Skeletal muscle satellite cell (primary cell): ENCODE results near the gene PTTG1IP.
"Not testable (repeated sequence)": the region's sequence is repeated elsewhere in the genome, so short reads cannot be mapped to it uniquely, and the experiment has no call there.

ENCODE experiments used
- H3K27me3 ChIP-seq: 2 replicates; pipeline ENCODE4 v1.7.0; 2013; ENCODE audit warnings: low read length; ENCODE audit not compliant: control insufficient read depth, insufficient read depth
- H3K36me3 ChIP-seq: 2 replicates; pipeline ENCODE4 v1.7.0; 2013; ENCODE audit warnings: mild to moderate bottlenecking, control low read depth, low read length; ENCODE audit not compliant: insufficient read depth
- H3K4me1 ChIP-seq: 2 replicates; pipeline ENCODE4 v1.7.0; 2013; ENCODE audit warnings: low read length; ENCODE audit not compliant: control insufficient read depth, insufficient read depth
- H3K4me2 ChIP-seq: 2 replicates; pipeline ENCODE4 v1.7.0; 2013; ENCODE audit warnings: mild to moderate bottlenecking, low read length
- H3K4me3 ChIP-seq: 2 replicates; pipeline ENCODE4 v1.7.0; 2013; ENCODE audit warnings: low read length
- H3K9ac ChIP-seq: 2 replicates; pipeline ENCODE4 v1.7.0; 2013; ENCODE audit warnings: mild to moderate bottlenecking, low read depth, low read length, moderate library complexity
- H3K9me3 ChIP-seq: replicated peaks from 2 replicates; pipeline ENCODE4 v1.7.0; 2013; ENCODE audit warnings: mild to moderate bottlenecking, control low read depth, low read length

The PTTG1IP gene

DNA sequence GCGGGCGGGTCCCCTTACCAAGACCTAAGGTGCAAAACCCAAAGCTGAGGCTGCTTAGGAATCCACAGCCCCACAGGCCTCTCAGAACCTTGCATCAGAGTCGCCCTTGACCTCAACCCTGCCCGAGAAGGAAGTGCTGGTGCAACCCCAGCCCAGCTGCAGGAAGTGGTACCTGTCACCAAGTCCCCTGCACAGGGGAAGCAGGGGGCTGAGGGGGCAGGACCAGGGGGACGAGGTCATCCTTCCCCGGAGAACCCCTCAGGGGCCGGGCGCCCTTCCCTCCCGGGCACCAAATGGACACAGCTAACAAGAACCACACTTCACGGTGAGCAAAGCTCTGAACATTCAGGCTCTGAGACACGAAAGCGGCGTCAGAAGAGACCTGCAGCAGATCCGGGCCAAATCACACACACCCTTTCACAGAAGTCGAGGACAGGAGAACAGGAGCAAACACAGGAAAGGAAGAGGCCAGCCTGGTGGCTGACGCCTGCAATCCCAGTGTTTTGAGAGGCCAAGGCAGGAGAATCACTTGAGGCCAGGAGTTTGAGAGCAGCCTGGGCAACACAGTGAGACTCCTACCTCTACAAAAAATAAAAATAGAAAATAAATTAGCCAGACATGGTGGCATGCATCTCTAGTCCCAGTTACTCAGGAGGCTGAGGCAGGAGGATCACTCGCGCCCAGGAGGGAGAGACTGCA, 40.8 kb upstream of the PTTG1IP start:
- H3K4me3 ChIP-seq = no peak overlapping the region
- H3K9ac ChIP-seq = no peak overlapping the region
- H3K27me3 ChIP-seq = peaks cover 21% of the 10 kb centered on the region
- no peaks in the 10 kb centered on the region for H3K36me3 ChIP-seq
- no peaks in the 10 kb centered on the region for H3K9me3 ChIP-seq
- peaks cover 21% of the 10 kb centered on the region for H3K4me1 ChIP-seq
- H3K4me2 ChIP-seq = no peak overlapping the region

DNA sequence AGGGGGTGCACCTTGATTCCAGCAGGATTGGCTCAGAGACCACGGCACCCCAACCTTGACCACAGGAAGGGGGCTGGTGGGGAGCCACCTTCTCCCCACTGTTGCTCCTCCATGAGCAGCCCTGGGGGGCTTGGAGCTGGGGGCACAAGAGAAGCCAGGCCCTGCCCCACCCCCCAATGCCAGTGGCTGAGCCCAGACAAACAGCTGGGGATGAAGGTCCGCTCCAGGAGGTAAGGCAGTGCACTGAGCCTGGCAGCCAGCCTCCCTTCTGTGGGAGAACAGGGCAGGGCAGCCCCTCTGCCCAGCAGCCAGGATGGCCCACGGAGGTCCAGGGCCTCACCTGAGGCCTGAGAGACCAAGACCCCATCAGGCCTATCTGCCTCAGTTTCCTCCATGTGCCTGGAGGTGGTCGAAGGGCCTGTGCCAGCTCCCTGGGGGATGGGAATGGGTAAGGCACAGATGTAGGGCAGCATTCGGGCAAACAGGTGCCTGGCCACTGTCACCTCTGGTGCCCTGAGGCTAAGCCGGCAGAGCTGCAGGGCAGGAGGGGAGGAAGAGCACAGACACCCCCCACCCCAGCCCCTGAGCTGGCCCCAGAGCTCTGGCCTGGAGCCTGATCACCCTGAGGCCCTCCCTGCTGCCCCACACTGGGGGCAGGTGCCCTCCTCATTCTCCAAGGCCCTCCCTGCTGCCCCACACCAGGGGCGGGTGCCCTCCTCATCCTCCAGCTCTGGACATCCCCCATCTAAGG, 40.1 kb upstream of the PTTG1IP start:
- Histone ChIP-seq H3K9ac (no peak overlapping the region), H3K9me3 (no peaks in the 10 kb centered on the region), H3K36me3 (no peaks in the 10 kb centered on the region), H3K4me1 (peaks cover 21% of the 10 kb centered on the region), H3K4me2 (no peak overlapping the region), H3K27me3 (peaks cover 26% of the 10 kb centered on the region), H3K4me3 (no peak overlapping the region)

DNA sequence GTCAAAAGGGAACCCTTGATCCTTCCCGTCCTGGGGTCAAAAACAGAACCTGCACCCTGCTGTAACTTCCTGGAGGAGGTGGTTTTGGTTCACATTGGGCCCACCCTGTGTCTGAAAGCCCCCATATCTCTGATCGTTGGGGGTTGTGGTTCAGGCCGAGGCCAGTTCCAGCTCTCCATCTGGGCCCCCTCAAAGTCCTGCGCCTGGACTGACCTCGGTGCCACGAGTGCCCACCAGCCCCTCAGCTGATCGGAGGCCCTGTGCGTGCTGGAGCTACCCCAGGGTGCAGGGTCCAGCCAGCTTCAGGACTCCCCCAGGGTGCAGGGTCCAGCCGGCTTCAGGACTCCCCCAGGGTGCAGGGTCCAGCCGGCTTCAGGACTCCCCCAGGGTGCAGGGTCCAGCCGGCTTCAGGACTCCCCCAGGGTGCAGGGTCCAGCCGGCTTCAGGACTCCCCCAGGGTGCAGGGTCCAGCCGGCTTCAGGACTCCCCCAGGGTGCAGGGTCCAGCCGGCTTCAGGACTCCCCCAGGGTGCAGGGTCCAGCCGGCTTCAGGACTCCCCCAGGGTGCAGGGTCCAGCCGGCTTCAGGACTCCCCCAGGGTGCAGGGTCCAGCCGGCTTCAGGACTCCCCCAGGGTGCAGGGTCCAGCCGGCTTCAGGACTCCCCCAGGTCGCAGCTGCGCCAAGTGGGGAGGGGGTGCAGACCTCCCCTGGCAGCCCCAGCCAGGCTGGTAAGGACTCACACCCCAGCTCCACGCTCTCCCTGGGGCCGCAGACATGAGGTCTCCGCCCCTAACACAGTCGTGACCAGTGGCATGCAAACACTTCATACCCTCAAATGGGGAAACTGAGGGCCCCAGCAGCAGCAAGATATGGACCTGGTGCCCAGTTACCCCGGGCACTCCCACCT, 39.3 kb upstream of the PTTG1IP start:
- Histone ChIP-seq H3K27me3 (peaks cover 19% of the 10 kb centered on the region), H3K4me1 (peaks cover 20% of the 10 kb centered on the region)
- H3K9me3 ChIP-seq, H3K9ac ChIP-seq, H3K4me2 ChIP-seq, H3K36me3 ChIP-seq, H3K4me3 ChIP-seq: not testable (repeated sequence)

DNA sequence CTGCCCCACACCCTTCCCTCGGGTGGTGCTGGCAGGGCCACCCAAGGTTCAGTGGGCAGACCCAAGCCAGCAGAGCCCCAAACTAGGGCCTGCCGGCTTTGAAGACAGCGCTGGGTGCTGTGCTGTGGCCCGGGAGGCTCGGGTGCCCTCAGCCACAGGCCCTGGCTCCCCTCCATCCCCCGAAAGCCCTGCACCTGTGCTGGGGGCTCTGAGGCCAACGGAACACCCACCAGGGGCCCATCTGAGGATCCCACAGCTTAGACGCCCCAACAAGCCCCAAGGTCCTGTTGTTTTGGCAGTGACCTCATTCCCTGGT, 38.6 kb upstream of the PTTG1IP start:
- no peak overlapping the region for H3K9ac ChIP-seq
- H3K9me3 ChIP-seq = no peaks in the 10 kb centered on the region
- H3K4me1 ChIP-seq = peaks cover 14% of the 10 kb centered on the region
- no peak overlapping the region for H3K4me3 ChIP-seq
- no peak overlapping the region for H3K4me2 ChIP-seq
- H3K36me3 ChIP-seq = no peaks in the 10 kb centered on the region
- H3K27me3 ChIP-seq = peaks cover 16% of the 10 kb centered on the region

DNA sequence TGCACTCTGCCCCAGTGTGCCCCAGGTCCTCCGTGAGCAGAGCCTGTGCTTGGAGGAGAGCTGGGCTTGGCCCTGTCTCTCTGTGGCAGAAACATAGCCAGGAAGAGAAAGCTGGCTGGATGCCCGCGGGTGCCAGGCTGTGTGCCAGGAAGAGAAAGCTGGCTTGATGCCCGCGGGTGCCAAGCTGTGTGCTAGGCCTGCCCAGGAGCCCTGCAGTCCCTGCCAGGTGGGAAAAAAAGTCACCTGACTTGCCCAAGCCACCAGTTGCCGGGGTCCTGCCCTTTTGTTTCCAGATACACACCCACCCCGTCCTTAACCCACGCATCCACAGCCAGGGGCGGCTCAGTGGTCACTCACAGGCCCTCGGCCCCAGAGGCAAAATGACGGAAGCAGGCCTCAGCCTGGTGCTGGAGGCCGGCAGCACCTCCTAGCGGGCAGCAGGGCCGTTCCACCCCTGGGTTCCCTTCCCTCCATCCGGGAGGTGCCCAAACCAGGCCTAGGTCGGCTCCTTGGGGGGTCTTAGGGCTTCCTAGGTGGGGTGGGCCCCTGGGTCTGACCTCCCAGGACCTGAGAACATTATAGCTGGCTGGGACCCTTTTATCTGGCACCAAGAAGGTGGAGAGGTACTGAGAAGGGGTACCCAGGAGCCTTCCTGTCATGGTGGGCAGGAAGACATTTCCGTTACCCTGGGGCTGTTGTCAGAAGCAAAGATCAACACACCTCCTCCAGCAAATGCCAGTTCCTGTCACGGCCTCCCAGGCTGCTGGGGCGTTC, 38.1 kb upstream of the PTTG1IP start:
- Histone ChIP-seq H3K4me3 (no peak overlapping the region), H3K27me3 (peaks cover 19% of the 10 kb centered on the region), H3K4me1 (peaks cover 9% of the 10 kb centered on the region), H3K4me2 (no peak overlapping the region), H3K9ac (peak overlapping the region; percentile 0), H3K9me3 (no peaks in the 10 kb centered on the region), H3K36me3 (no peaks in the 10 kb centered on the region)

DNA sequence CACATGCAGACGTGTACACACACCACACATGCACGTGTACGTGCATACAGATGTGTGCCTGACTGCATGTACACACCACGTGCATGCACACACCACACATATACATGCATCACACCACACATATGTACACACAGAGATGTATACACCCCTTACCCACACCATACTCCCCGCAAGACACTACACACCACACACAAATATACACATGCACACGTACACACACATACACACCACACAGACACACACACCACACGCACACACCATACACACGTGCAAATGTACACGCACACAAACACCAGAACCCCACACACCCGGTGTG, 37.5 kb upstream of the PTTG1IP start:
- Histone ChIP-seq H3K4me3 (no peak overlapping the region), H3K4me1 (peaks cover 9% of the 10 kb centered on the region), H3K9me3 (no peaks in the 10 kb centered on the region), H3K9ac (peak overlapping the region; percentile 0), H3K4me2 (no peak overlapping the region), H3K27me3 (peaks cover 22% of the 10 kb centered on the region), H3K36me3 (no peaks in the 10 kb centered on the region)

DNA sequence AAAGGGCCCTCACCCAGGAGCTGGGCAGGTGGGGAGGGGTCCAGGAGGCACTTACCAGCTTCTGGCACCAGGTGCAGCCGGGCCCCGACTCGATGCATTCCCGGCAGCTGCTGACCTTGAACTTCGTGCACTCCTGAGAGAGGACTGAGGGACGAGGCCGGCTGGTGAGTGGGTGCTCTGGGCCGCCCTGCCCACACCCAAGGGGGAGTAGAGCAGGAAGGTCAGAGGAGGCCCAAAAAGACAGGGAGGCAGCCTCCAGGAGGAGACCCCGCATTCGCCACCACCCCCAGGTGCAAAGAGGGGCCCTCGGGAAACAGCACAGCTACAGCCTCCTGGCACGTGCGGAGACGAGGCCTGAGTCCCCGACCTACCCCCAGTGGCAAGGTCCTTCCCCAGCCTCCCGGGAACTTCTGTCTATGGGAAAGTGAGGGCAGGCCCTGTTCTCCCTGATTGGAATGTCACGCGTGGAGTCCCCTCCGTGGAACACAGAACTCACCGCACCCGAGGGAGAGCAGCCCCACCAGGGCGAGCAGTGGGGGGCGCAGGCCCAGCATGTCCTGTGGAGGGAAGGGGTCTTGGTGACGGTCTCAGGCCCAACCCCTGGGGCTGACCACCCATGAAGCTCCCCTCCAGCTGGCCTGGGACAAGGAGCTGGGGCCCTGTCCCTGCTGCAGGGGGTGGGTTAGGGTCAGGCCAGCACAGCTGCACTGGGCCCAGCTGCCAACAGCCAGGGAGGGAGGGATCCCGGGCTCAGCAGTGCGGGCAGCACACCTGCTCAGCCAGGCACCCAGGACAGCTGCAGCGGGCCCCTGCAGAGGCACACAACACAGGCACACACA, 37.0 kb upstream of the PTTG1IP start:
- H3K27me3 ChIP-seq = peaks cover 22% of the 10 kb centered on the region
- H3K36me3 ChIP-seq = no peaks in the 10 kb centered on the region
- H3K4me3 ChIP-seq = no peak overlapping the region
- no peaks in the 10 kb centered on the region for H3K9me3 ChIP-seq
- H3K9ac ChIP-seq = no peak overlapping the region
- no peak overlapping the region for H3K4me2 ChIP-seq
- peaks cover 9% of the 10 kb centered on the region for H3K4me1 ChIP-seq

DNA sequence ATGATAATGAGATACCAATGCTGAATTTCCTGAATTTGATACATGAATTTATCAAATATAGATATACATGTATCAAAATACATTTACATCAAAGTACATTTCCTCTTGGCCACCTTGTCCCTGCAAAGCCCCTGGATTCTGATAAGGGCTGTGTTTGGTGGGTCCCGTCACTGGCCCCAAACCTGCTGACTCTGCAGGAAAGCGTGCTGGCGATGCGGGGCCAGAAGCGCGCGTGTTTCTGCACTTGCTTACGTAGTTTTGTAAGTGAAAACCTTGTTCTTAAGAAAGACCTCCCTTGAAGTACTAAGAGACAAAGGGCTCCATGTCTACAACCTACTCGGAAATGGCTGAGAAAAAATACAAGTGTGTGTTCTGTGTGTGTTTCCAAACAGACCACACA, 36.2 kb upstream of the PTTG1IP start:
- no peaks in the 10 kb centered on the region for H3K9me3 ChIP-seq
- peaks cover 22% of the 10 kb centered on the region for H3K27me3 ChIP-seq
- H3K4me3 ChIP-seq = no peak overlapping the region
- no peak overlapping the region for H3K4me2 ChIP-seq
- no peaks in the 10 kb centered on the region for H3K36me3 ChIP-seq
- H3K9ac ChIP-seq = no peak overlapping the region
- peaks cover 9% of the 10 kb centered on the region for H3K4me1 ChIP-seq

DNA sequence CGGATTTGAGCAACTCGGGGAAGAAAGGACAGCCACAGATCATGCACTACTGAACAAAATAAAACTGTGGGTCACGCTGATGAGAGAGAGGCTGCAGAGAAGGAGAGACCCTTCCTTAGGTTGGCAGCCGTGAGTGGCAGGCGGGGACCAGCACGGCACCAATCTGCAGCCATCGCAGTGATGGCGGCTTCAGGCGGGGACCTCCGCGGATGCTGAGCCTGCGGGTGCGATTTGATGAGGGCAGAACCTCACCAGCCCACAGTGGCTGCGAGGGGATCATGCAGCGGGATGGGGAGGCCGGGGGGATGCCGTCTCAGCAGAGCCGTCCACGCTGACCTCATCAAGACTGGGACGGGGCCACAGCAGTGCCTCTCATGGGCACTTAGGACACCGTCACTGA, 35.4 kb upstream of the PTTG1IP start:
- no peak overlapping the region for H3K4me3 ChIP-seq
- no peak overlapping the region for H3K9ac ChIP-seq
- H3K27me3 ChIP-seq = peaks cover 22% of the 10 kb centered on the region
- H3K36me3 ChIP-seq = no peaks in the 10 kb centered on the region
- no peak overlapping the region for H3K4me2 ChIP-seq
- H3K4me1 ChIP-seq = peaks cover 9% of the 10 kb centered on the region
- H3K9me3 ChIP-seq = no peaks in the 10 kb centered on the region

DNA sequence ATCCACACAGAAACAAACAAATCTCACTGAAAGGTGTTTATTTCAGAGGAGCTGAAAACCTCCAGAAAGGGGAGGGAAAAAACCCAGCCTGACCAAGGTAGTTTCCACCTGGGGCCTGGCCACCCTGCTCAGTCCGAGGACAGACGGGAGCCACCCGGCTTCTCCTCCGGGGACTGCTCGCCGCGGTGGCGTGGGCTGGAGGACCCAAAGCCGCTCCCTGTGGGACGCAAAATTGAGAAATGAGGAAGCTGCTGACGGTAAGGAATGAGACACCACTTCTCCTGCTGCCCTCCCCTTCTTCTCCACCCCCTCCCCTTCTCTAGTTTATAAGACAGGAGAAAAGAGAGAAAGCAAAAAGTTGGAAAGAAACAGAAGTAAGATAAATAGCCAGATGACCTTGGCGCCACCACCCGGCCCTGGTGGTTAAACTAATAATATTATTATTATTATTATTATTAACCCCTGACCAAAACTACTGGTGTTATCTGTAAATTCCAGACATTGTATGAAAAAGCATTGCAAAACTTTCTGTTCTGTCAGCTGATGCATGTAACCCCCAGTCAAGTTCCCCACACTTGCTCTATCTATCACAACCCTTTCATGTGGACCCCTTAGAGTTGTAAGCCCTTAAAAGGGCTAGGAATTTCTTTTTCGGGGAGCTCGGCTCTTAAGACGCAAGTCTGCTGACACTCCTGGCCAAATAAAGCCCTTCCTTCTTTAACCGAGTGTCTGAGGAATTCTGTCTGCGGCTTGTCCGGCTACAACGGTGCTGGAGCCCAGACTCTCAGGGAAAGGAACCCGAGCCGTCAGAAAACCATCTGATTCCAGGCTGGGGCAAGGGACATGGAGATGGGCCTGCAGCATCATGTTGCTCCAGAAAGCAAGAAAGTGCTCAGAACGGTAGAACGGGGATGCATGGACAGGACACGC, 34.7 kb upstream of the PTTG1IP start:
- peaks cover 9% of the 10 kb centered on the region for H3K4me1 ChIP-seq
- no peaks in the 10 kb centered on the region for H3K36me3 ChIP-seq
- H3K4me3 ChIP-seq = no peak overlapping the region
- H3K27me3 ChIP-seq = peaks cover 22% of the 10 kb centered on the region
- no peaks in the 10 kb centered on the region for H3K9me3 ChIP-seq
- no peak overlapping the region for H3K4me2 ChIP-seq
- H3K9ac ChIP-seq = no peak overlapping the region
